ENCODE data around the gene HECW1. TPM values are rescaled to one million over a fixed set of nuclear protein-coding genes. Genes with fewer than 3 reads are reported as not detected.

HECW1 gene
- total RNA-seq, 1 experiment from 2014 or later = 0.77 TPM

- BruUV-seq (replicated peaks) = no TSS peak
- no peak; the same call in 1 of the 2 replicates for TF ChIP-seq CTCF (IDR thresholded peaks at IDR 0.05)
- no peak for TF ChIP-seq TCF7L2 (IDR thresholded peaks at IDR 0.05; ENCODE audit: low read depth, low read length)
- TF ChIP-seq POLR2AphosphoS5 (IDR thresholded peaks at IDR 0.05; ENCODE audit: low read depth, low read length) = no peak
- no peak for TF ChIP-seq REST (IDR thresholded peaks at IDR 0.05; ENCODE audit: insufficient read depth in 1 of 2, low read depth in 2 of 2, low read length in 1 of 2)
- no peak for TF ChIP-seq SIN3A (IDR thresholded peaks at IDR 0.05; ENCODE audit: borderline replicate concordance, insufficient read depth, low read depth, low read length)
- no peak overlapping the region for H3K4me3 ChIP-seq (ENCODE audit: low read depth in 2 of 2, low read length in 2 of 2)
These were observed 405.0 kb downstream of the HECW1 start for GRCh38 chr7:43517464-43517863.

GRCh38 chr7:43520201-43520600 is 407.8 kb downstream of the HECW1 start:
- H3K27me3 ChIP-seq (ENCODE audit: control insufficient read depth, insufficient read depth, low read length) = peaks cover 27% of the 10 kb centered on the region
- no peak overlapping the region for H3K4me3 ChIP-seq (ENCODE audit: low read depth in 2 of 2, low read length in 2 of 2)
- in situ Hi-C loops (cut with HindIII; ENCODE audit: low pct_unique_long_range_greater_than_20kb, low sequenced_read_pairs) (no loop called here), intact Hi-C loops (cut with micrococcal nuclease; ENCODE audit: unreplicated experiment) (no loop called here)
- ATAC-seq (no peak), DNase-seq (ENCODE audit: low read depth, low spot score) (no peak)
- ChIA-PET POLR2A (no interaction called here), CTCF (interaction anchor here (1.0 kb wide), 1 partner anchor 62 kb away, joined by 3 read pairs; the partner anchor contains the start of gene STK17A)
- no peaks in the 10 kb centered on the region for H3K36me3 ChIP-seq (ENCODE audit: control insufficient read depth, insufficient read depth, low read length)
- no peaks in the 10 kb centered on the region for H3K9me3 ChIP-seq (ENCODE audit: control insufficient read depth, insufficient read depth, low read depth, low read length)
- no peak for TF ChIP-seq SIN3A (IDR thresholded peaks at IDR 0.05; ENCODE audit: borderline replicate concordance, insufficient read depth, low read depth, low read length)
- no peak for TF ChIP-seq POLR2AphosphoS5 (IDR thresholded peaks at IDR 0.05; ENCODE audit: low read depth, low read length)
- TF ChIP-seq REST (IDR thresholded peaks at IDR 0.05; ENCODE audit: insufficient read depth in 1 of 2, low read depth in 2 of 2, low read length in 1 of 2) = no peak
- no peak for TF ChIP-seq CTCF (IDR thresholded peaks at IDR 0.05)
- no peak for TF ChIP-seq TCF7L2 (IDR thresholded peaks at IDR 0.05; ENCODE audit: low read depth, low read length)
- BruUV-seq (replicated peaks) = no TSS peak
- H3K4me1 ChIP-seq (ENCODE audit: control insufficient read depth, insufficient read depth, low read length) = no peaks in the 10 kb centered on the region
- H3K27ac ChIP-seq (ENCODE audit: low read length) = no peak overlapping the region

More at GRCh38 chr7:43517464-43517863, 405.0 kb downstream of the HECW1 start:
- ChIA-PET CTCF (no interaction called here), POLR2A (interaction anchor here (0.6 kb wide), 1 partner anchor 314 kb away, joined by 4 read pairs; no protein-coding TSS in a partner anchor)
- H3K27ac ChIP-seq (ENCODE audit: low read length) = no peak overlapping the region
- DNase-seq (ENCODE audit: low read depth, low spot score) (no peak), ATAC-seq (no peak)
- H3K4me1 ChIP-seq (ENCODE audit: control insufficient read depth, insufficient read depth, low read length) = no peaks in the 10 kb centered on the region
- H3K9me3 ChIP-seq (ENCODE audit: control insufficient read depth, insufficient read depth, low read depth, low read length) = no peaks in the 10 kb centered on the region
- H3K27me3 ChIP-seq (ENCODE audit: control insufficient read depth, insufficient read depth, low read length) = peaks cover 30% of the 10 kb centered on the region
- in situ Hi-C loops (cut with HindIII; ENCODE audit: low pct_unique_long_range_greater_than_20kb, low sequenced_read_pairs) (no loop called here), intact Hi-C loops (cut with micrococcal nuclease; ENCODE audit: unreplicated experiment) (no loop called here)
- H3K36me3 ChIP-seq (ENCODE audit: control insufficient read depth, insufficient read depth, low read length) = no peaks in the 10 kb centered on the region
